GM18519 (cell line): ENCODE measurements around the gene BRS3.

Source experiments
- ATAC-seq: cut with Tn5 transposase; IDR thresholded peaks from one replicate; pipeline ENCODE4 v1.9.1; 2021; ENCODE audit warnings: mild to moderate bottlenecking, moderate library complexity; ENCODE audit not compliant: unreplicated experiment, low FRiP score

Gene BRS3

GRCh38 chrX:136493011-136493410 lies 5.3 kb downstream of the BRS3 start:
- no peak for ATAC-seq

- ATAC-seq, result no peak
Observed at GRCh38 chrX:136495043-136495442, 7.3 kb downstream of the BRS3 start.

- ATAC-seq, result no peak
Observed at GRCh38 chrX:136496186-136496763, 8.5 kb downstream of the BRS3 start.

GRCh38 chrX:136496764-136497555 lies 9.2 kb downstream of the BRS3 start:
- ATAC-seq, result peak; percentile 77

- ATAC-seq, result peak; percentile 2
Observed at GRCh38 chrX:136497556-136498052, 9.9 kb downstream of the BRS3 start, which contains the start of gene HTATSF1. TSS of gene HTATSF1 (plus strand) at chrX:136497592. CDS start at chrX:136497685, 93 bp downstream.

GRCh38 chrX:136519069-136519468 lies 31.3 kb downstream of the BRS3 start:
- no peak for ATAC-seq

- ATAC-seq, result no peak
Observed at GRCh38 chrX:136523770-136524169, 36.0 kb downstream of the BRS3 start.

GRCh38 chrX:136525738-136526606 lies 38.2 kb downstream of the BRS3 start:
- ATAC-seq, result no peak

GRCh38 chrX:136528645-136529315 lies 41.0 kb downstream of the BRS3 start:
- ATAC-seq, result no peak

GRCh38 chrX:136529795-136530194 lies 42.0 kb downstream of the BRS3 start:
- ATAC-seq, result no peak

- ATAC-seq, result no peak
Observed at GRCh38 chrX:136531951-136532350, 44.2 kb downstream of the BRS3 start, which contains the start of gene VGLL1. TSS of gene VGLL1 (plus strand) at chrX:136532215. CDS start at chrX:136536021, 3,806 bp downstream.

- no peak for ATAC-seq
Observed at GRCh38 chrX:136534131-136534530, 46.4 kb downstream of the BRS3 start.

GRCh38 chrX:136538811-136539210 lies 51.1 kb downstream of the BRS3 start:
- no peak for ATAC-seq

GRCh38 chrX:136540226-136540625 lies 52.5 kb downstream of the BRS3 start:
- no peak for ATAC-seq

GRCh38 chrX:136541294-136541693 lies 53.5 kb downstream of the BRS3 start:
- ATAC-seq, result no peak

- no peak for ATAC-seq
Observed at GRCh38 chrX:136542281-136542680, 54.5 kb downstream of the BRS3 start.
